ENCODE results near the gene SF3B2.

DNA sequence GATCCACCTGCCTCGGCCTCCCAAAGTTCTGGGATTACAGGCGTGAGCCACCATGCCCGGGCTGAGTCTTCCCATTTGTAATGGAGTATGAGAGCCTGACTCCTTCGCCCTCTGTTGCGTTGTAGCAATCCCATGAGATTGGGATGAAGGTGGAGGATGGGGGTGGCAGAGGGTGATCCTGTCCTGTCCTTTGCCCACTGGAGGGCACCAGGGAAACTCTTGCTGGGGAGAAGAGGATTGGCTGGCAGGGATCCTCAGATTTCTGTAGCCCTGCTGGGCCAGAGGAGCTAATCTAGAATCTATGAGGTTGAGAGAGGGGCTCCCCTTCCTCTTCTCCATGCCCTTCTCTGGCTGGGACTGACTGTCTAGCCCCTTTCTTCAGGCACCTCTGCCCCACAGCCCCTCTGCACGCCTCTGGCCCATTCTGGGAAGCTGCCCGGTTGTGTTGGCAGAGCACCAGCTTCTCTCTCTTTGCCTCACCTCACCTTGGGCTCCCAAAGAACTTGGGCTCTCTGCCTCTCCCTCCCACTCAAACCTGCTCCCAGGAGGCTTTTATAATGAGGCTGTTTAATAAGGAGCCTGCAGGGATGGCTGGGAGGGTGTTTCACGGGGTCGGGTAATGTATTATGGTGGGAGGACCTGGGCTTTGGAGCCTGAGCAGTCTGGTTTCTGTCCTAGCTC, 16.4 kb upstream of the SF3B2 start:
- TF ChIP-seq EZH2 (IDR thresholded peaks at IDR 0.05; ENCODE audit: borderline replicate concordance, low read depth, low read length, poor library complexity, severe bottlenecking), result no peak
- TF ChIP-seq, protein P1, sequence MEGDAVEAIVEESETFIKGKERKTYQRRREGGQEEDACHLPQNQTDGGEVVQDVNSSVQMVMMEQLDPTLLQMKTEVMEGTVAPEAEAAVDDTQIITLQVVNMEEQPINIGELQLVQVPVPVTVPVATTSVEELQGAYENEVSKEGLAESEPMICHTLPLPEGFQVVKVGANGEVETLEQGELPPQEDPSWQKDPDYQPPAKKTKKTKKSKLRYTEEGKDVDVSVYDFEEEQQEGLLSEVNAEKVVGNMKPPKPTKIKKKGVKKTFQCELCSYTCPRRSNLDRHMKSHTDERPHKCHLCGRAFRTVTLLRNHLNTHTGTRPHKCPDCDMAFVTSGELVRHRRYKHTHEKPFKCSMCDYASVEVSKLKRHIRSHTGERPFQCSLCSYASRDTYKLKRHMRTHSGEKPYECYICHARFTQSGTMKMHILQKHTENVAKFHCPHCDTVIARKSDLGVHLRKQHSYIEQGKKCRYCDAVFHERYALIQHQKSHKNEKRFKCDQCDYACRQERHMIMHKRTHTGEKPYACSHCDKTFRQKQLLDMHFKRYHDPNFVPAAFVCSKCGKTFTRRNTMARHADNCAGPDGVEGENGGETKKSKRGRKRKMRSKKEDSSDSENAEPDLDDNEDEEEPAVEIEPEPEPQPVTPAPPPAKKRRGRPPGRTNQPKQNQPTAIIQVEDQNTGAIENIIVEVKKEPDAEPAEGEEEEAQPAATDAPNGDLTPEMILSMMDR (conservative IDR thresholded peaks at IDR 0.05; ENCODE audit: low read depth, low read length), result no peak
